Type B pancreatic cell (in vitro differentiated cells): ENCODE measurements around the gene KCNQ2. TPM values are rescaled to one million over a fixed set of nuclear protein-coding genes. Genes with fewer than 3 reads are reported as not detected.

Experiments used
- DNase-seq: peaks from one replicate; pipeline ENCODE4 v3.0.0; 2021; ENCODE audit warnings: mixed read lengths; ENCODE audit not compliant: unreplicated experiment; ENCODE audit errors: extremely low spot score
- H3K27ac Mint-ChIP-seq: 2 replicates; pipeline ENCODE4 v1.8.0; 2021; ENCODE audit warnings: mild to moderate bottlenecking, mixed read lengths
- H3K27me3 Mint-ChIP-seq: 2 replicates; pipeline ENCODE4 v1.8.0; 2021; ENCODE audit warnings: mixed read lengths
- H3K36me3 Mint-ChIP-seq: 2 replicates; pipeline ENCODE4 v1.8.0; 2021; ENCODE audit warnings: mixed read lengths
- H3K4me1 Mint-ChIP-seq: one replicate; pipeline ENCODE4 v1.8.0; 2021; ENCODE audit warnings: mixed read lengths; ENCODE audit not compliant: unreplicated experiment
- H3K4me3 Mint-ChIP-seq: 2 replicates; pipeline ENCODE4 v1.8.0; 2021; ENCODE audit warnings: mild to moderate bottlenecking, mixed read lengths
- H3K9me3 Mint-ChIP-seq: 2 replicates; pipeline ENCODE4 v1.8.0; 2021; ENCODE audit warnings: mixed read lengths
- CTCF ChIP-seq: fragments of 200-600 bp; sonication (generic); conservative IDR thresholded peaks from 2 replicates; pipeline ENCODE4 v1.5.0; 2021; ENCODE audit warnings: antibody characterized with exemption, mild to moderate bottlenecking
- total RNA-seq: library from RNA; stranded (reverse); gene quantifications from 2 replicates; pipeline ENCODE4 v1.2.1, GENCODE V29; 2021; ENCODE audit warnings: low replicate concordance

The KCNQ2 gene
- total RNA-seq, 1 donor from 2014 or later, result 47.3 TPM

GRCh38 chr20:63493563-63494020 is 21.1 kb upstream of the KCNQ2 start:
- H3K27ac Mint-ChIP-seq, result no peak overlapping the region
- H3K9me3 Mint-ChIP-seq, result no peaks in the 10 kb centered on the region
- no peak overlapping the region for H3K4me3 Mint-ChIP-seq
- DNase-seq, result peak; percentile 65
- no peaks in the 10 kb centered on the region for H3K4me1 Mint-ChIP-seq
- no peaks in the 10 kb centered on the region for H3K36me3 Mint-ChIP-seq
- TF ChIP-seq CTCF, result no peak
- H3K27me3 Mint-ChIP-seq, result peaks cover 24% of the 10 kb centered on the region

- TF ChIP-seq CTCF, result no peak
- Mint-ChIP-seq H3K4me1 (no peaks in the 10 kb centered on the region), H3K36me3 (no peaks in the 10 kb centered on the region), H3K27ac (no peak overlapping the region), H3K27me3 (peaks cover 24% of the 10 kb centered on the region), H3K4me3 (no peak overlapping the region), H3K9me3 (no peaks in the 10 kb centered on the region)
- peak; percentile 63 for DNase-seq
Measured at GRCh38 chr20:63492982-63493381, 20.5 kb upstream of the KCNQ2 start.

GRCh38 chr20:63492518-63492917 is 20.1 kb upstream of the KCNQ2 start:
- no peak overlapping the region for H3K4me3 Mint-ChIP-seq
- H3K4me1 Mint-ChIP-seq, result no peaks in the 10 kb centered on the region
- H3K27ac Mint-ChIP-seq, result no peak overlapping the region
- no peak for TF ChIP-seq CTCF
- H3K9me3 Mint-ChIP-seq, result no peaks in the 10 kb centered on the region
- no peak for DNase-seq
- H3K36me3 Mint-ChIP-seq, result no peaks in the 10 kb centered on the region
- H3K27me3 Mint-ChIP-seq, result peaks cover 22% of the 10 kb centered on the region

GRCh38 chr20:63491635-63492230 is 19.3 kb upstream of the KCNQ2 start:
- Mint-ChIP-seq H3K9me3 (no peaks in the 10 kb centered on the region), H3K36me3 (no peaks in the 10 kb centered on the region), H3K27ac (no peak overlapping the region), H3K4me1 (no peaks in the 10 kb centered on the region), H3K4me3 (no peak overlapping the region), H3K27me3 (peaks cover 18% of the 10 kb centered on the region)
- no peak for TF ChIP-seq CTCF
- no peak for DNase-seq

- no peak for DNase-seq
- no peaks in the 10 kb centered on the region for H3K9me3 Mint-ChIP-seq
- peaks cover 17% of the 10 kb centered on the region for H3K27me3 Mint-ChIP-seq
- no peaks in the 10 kb centered on the region for H3K4me1 Mint-ChIP-seq
- H3K4me3 Mint-ChIP-seq, result no peak overlapping the region
- no peak for TF ChIP-seq CTCF
- no peaks in the 10 kb centered on the region for H3K36me3 Mint-ChIP-seq
- no peak overlapping the region for H3K27ac Mint-ChIP-seq
Measured at GRCh38 chr20:63491078-63491477, 18.6 kb upstream of the KCNQ2 start.
